CD4-positive, alpha-beta T cell (primary cell): ENCODE results near the gene C4BPA. TPM values are rescaled to one million over a fixed set of nuclear protein-coding genes. Genes with fewer than 3 reads are reported as not detected.

Experiments
- ATAC-seq: fragments of 200-7000 bp; cut with Tn5 transposase; one replicate; pipeline ENCODE4 v1.10.0; 2022; ENCODE audit warnings: mild to moderate bottlenecking; ENCODE audit not compliant: poor library complexity
- CTCF ChIA-PET: fragments of 350-600 bp; sonication (Branson Sonifier 250); formaldehyde crosslinking; loops from one replicate; lab custom pipeline; 2021; ENCODE audit warnings: antibody characterized with exemption, inconsistent platforms; lab: Charles Lee
- POLR2A ChIA-PET: fragments of 350-600 bp; sonication (Branson Sonifier 250); formaldehyde crosslinking; loops from one replicate; lab custom pipeline; 2021; ENCODE audit warnings: antibody characterized with exemption, inconsistent platforms; lab: Charles Lee
- DNase-seq, 14 experiments: peaks; one replicate each; pipeline ENCODE4 v3.0.0-alpha.2; 2013 to 2020; ENCODE audit warnings: mixed read lengths in 2 of 14
- H3K27ac ChIP-seq, 2 donors: one replicate each; pipeline versions ENCODE4 v1.5.1 to v1.7.0; 2013; ENCODE audit warnings: low read length in 2 of 2, low read depth in 1 of 2, mild to moderate bottlenecking in 1 of 2
- H3K27me3 ChIP-seq, 2 experiments: 1 replicate in 1 of 2; 2 replicates in 1 of 2; pipeline versions ENCODE4 v1.6.1 to v1.7.0; 2013; ENCODE audit warnings: low read length in 2 of 2, control low read depth in 1 of 2, mild to moderate bottlenecking in 1 of 2, moderate library complexity in 1 of 2; ENCODE audit not compliant: insufficient read depth in 2 of 2, control insufficient read depth in 1 of 2
- H3K36me3 ChIP-seq: one replicate; pipeline ENCODE4 v1.6.1; 2013; ENCODE audit warnings: low read length, control low read depth; ENCODE audit not compliant: insufficient read depth
- H3K4me1 ChIP-seq: one replicate; pipeline ENCODE4 v1.6.1; 2013; ENCODE audit warnings: low read length, control low read depth; ENCODE audit not compliant: insufficient read depth
- H3K4me3 ChIP-seq: one replicate; pipeline ENCODE4 v1.5.1; 2013; ENCODE audit warnings: mild to moderate bottlenecking, low read length, moderate library complexity
- H3K9me3 ChIP-seq, 2 experiments: 1 replicate in 1 of 2; 2 replicates in 1 of 2; pipeline versions ENCODE4 v1.6.1 to v1.7.0; 2013; ENCODE audit warnings: low read length in 2 of 2, mild to moderate bottlenecking in 2 of 2, control low read depth in 1 of 2, moderate library complexity in 1 of 2; ENCODE audit not compliant: control insufficient read depth in 1 of 2, insufficient read depth in 1 of 2
- H3K27ac Mint-ChIP-seq: one replicate; pipeline ENCODE4 v1.8.0; 2020; ENCODE audit warnings: mixed read lengths
- H3K27me3 Mint-ChIP-seq: one replicate; pipeline ENCODE4 v1.8.0; 2021; ENCODE audit warnings: mixed read lengths
- H3K36me3 Mint-ChIP-seq: one replicate; pipeline ENCODE4 v1.8.0; 2021; ENCODE audit warnings: low read depth, mixed read lengths
- H3K4me1 Mint-ChIP-seq: one replicate; pipeline ENCODE4 v1.8.0; 2021; ENCODE audit warnings: low read depth, mixed read lengths
- H3K4me3 Mint-ChIP-seq: one replicate; pipeline ENCODE4 v1.8.0; 2020; ENCODE audit warnings: mild to moderate bottlenecking, mixed read lengths
- H3K9me3 Mint-ChIP-seq: one replicate; pipeline ENCODE4 v1.8.0; 2020; ENCODE audit warnings: mixed read lengths
- intact Hi-C, 2 experiments: fragments of 100-400 bp; cut with DNase I in 1 of 2; cut with micrococcal nuclease in 1 of 2; formaldehyde crosslinking; loops; one replicate each; pipeline versions ENCODE4 v1.15.1 to v1.9.0; 2023 to 2025; cut with DNase I, micrococcal nuclease
- total RNA-seq, 174 experiments: library from RNA in 2 of 174; stranded (reverse) in 2 of 174; gene quantifications; one replicate each; pipeline ENCODE4 v1.2.3 and lab custom pipeline; 2021 to 2026
- TF ChIP-seq, protein P1 (sequence below): fragments of 200-600 bp; IDR thresholded peaks from one replicate; pipeline ENCODE4 v1.8.0; 2022; ENCODE audit warnings: antibody characterized with exemption, mild to moderate bottlenecking

C4BPA gene
- total RNA-seq, 2 experiments from 2014 or later, result not detected

DNA sequence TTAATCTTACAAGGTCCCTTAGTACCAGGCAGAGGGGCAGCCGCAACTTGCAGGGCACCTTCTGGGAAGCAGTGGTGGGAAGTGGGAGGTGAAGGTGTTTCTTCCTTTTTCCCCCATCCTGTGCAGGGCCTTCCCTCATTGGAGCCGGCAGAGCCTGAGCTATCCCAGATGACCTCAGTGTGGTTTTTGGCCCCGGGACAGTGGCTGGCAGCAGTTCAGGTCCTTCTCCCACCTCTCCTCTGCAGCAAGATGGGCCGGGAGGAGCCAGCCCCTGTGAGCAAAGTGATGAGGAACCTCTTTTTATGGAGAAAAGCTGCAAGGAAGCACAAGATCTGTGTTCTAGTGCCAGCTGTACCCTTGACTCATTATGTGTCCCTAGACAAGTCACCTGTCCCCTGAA lies 44.2 kb upstream of the C4BPA start:
- Mint-ChIP-seq H3K4me1 (peaks cover 3% of the 10 kb centered on the region), H3K36me3 (peaks cover 24% of the 10 kb centered on the region), H3K9me3 (no peaks in the 10 kb centered on the region), H3K27me3 (no peaks in the 10 kb centered on the region), H3K27ac (no peak overlapping the region), H3K4me3 (no peak overlapping the region)
- ATAC-seq (no peak), DNase-seq (no peak)
- H3K4me1 ChIP-seq, result no peaks in the 10 kb centered on the region
- no peak overlapping the region for H3K27ac ChIP-seq
- ChIA-PET CTCF (interaction anchor here (4.5 kb wide), 1 partner anchor 11 kb away, joined by 12 read pairs; no protein-coding TSS in a partner anchor), POLR2A (no interaction called here)
- H3K9me3 ChIP-seq, result no peaks in the 10 kb centered on the region
- H3K27me3 ChIP-seq, result no peaks in the 10 kb centered on the region
- TF ChIP-seq, protein P1, sequence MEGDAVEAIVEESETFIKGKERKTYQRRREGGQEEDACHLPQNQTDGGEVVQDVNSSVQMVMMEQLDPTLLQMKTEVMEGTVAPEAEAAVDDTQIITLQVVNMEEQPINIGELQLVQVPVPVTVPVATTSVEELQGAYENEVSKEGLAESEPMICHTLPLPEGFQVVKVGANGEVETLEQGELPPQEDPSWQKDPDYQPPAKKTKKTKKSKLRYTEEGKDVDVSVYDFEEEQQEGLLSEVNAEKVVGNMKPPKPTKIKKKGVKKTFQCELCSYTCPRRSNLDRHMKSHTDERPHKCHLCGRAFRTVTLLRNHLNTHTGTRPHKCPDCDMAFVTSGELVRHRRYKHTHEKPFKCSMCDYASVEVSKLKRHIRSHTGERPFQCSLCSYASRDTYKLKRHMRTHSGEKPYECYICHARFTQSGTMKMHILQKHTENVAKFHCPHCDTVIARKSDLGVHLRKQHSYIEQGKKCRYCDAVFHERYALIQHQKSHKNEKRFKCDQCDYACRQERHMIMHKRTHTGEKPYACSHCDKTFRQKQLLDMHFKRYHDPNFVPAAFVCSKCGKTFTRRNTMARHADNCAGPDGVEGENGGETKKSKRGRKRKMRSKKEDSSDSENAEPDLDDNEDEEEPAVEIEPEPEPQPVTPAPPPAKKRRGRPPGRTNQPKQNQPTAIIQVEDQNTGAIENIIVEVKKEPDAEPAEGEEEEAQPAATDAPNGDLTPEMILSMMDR, result no peak
- H3K36me3 ChIP-seq, result peaks cover 8% of the 10 kb centered on the region
- H3K4me3 ChIP-seq, result no peak overlapping the region
- intact Hi-C loops, result loop anchor here in 1 of 2 experiments (10.0 kb wide), 1 partner anchor 695 kb away; the partner anchor contains the start of gene CD46

DNA sequence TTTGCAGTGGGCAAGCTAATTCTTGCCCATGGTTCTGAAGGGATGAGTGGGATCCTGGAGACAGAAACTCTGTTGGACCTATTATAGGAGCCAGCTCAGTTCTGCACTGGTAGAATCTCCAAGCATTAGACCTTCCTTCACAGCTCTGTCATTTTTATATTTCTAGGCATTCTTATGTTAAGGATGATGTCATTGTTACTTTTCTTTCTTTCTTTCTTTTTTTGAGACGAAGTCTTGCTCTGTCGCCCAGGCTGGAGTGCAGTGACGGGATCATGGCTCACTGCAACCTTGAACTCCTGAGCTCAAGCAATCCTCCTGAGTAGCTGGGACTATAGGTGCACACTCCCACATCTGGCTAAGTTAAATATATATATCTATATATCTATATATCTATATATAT lies 43.4 kb upstream of the C4BPA start:
- DNase-seq (no peak), ATAC-seq (no peak)
- Mint-ChIP-seq H3K27me3 (no peaks in the 10 kb centered on the region), H3K27ac (no peak overlapping the region), H3K4me3 (no peak overlapping the region), H3K36me3 (peaks cover 25% of the 10 kb centered on the region), H3K9me3 (no peaks in the 10 kb centered on the region), H3K4me1 (no peaks in the 10 kb centered on the region)
- H3K4me1 ChIP-seq, result no peaks in the 10 kb centered on the region
- peaks cover 8% of the 10 kb centered on the region for H3K36me3 ChIP-seq
- H3K4me3 ChIP-seq, result no peak overlapping the region
- intact Hi-C loops, result no loop called here
- CTCF ChIA-PET, result interaction anchor here (4.5 kb wide), 1 partner anchor 11 kb away, joined by 12 read pairs; no protein-coding TSS in a partner anchor
- H3K27ac ChIP-seq, result no peak overlapping the region
- TF ChIP-seq, protein P1, result no peak
- H3K9me3 ChIP-seq, result no peaks in the 10 kb centered on the region
- no peaks in the 10 kb centered on the region for H3K27me3 ChIP-seq
- POLR2A ChIA-PET, result interaction anchor here (0.6 kb wide), 1 partner anchor 20 kb away, joined by 3 read pairs; no protein-coding TSS in a partner anchor

DNA sequence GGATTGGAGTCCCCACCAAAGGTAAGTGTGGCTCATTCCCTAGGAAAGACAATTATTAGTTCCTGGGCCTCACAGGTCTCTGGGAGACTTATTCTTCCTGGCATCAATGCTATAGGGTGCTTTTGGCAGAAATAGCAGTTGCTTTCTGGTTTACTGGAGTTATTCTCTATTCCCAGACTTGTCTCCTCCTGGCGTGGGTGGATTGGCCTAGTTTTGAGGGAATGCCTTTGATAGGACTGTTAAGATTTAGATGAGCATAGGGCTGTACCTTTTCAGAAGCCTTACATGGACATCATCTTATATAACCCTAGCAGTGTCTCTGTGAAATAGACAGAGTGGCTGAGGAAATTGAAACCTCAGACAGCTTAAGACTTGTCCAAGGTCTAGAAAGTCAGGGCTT lies 42.0 kb upstream of the C4BPA start:
- no peak for DNase-seq
- Histone ChIP-seq H3K4me1 (no peaks in the 10 kb centered on the region), H3K9me3 (no peaks in the 10 kb centered on the region), H3K27me3 (no peaks in the 10 kb centered on the region), H3K4me3 (no peak overlapping the region), H3K27ac (no peak overlapping the region), H3K36me3 (peaks cover 8% of the 10 kb centered on the region)
- POLR2A ChIA-PET, result no interaction called here
- intact Hi-C loops, result no loop called here
- Mint-ChIP-seq H3K4me1 (no peaks in the 10 kb centered on the region), H3K36me3 (peaks cover 31% of the 10 kb centered on the region), H3K27me3 (no peaks in the 10 kb centered on the region), H3K27ac (no peak overlapping the region), H3K4me3 (no peak overlapping the region), H3K9me3 (no peaks in the 10 kb centered on the region)
- TF ChIP-seq, protein P1, result no peak
- ATAC-seq, result no peak
- CTCF ChIA-PET, result interaction anchor here (4.5 kb wide), 1 partner anchor 13 kb away, joined by 12 read pairs; no protein-coding TSS in a partner anchor
